Measurements from ENCODE around the gene PDZD8. TPM values are rescaled to one million over a fixed set of nuclear protein-coding genes. Genes with fewer than 3 reads are reported as not detected.

PDZD8 gene
- total and polyA plus RNA-seq, 2 donors (not counting 1 experiment from before 2014, with no cell fraction given) = 15.4 to 34.6 TPM

DNA sequence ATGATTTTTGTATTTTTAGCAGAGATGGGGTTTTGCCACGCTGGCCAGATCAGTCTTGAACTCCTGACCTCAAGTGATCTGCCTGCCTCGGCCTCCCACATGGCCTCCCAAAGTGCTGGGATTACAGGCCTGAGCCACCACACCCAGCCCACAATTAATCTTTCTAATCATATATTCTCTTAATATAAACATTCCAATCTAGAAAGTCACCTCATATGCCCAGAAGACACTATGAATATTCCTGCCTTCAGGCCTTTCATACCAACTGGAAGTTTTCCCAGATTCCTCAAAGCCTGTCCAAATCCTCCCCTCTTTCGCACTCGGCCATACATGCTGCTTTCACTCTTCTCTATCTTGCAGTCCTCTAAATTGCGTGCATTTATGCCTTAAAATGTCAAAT lies 32.6 kb downstream of the PDZD8 start:
- no peak overlapping the region for H3K9ac ChIP-seq (ENCODE audit: insufficient read depth, low read length)
- H3K27me3 ChIP-seq (ENCODE audit: control insufficient read depth, insufficient read depth, low read length) = no peaks in the 10 kb centered on the region
- no peaks in the 10 kb centered on the region for H3K9me3 ChIP-seq (ENCODE audit: control insufficient read depth, insufficient read depth, low read depth, low read length)
- H3K4me2 ChIP-seq (ENCODE audit: extremely low read depth, insufficient read depth, low read length) = peak overlapping the region; percentile 66
- peak overlapping the region in 1 of 4 experiments; percentile 22 for H3K4me3 ChIP-seq (replicated peaks in 1 of 4; ENCODE audit: control extremely low read depth in 1 of 4, insufficient read depth in 1 of 4, low read depth in 3 of 4, low read length in 4 of 4)
- peak overlapping the region; percentile 22 for H3K27ac ChIP-seq (ENCODE audit: insufficient read depth, low read length)
- peaks cover 14% of the 10 kb centered on the region for H3K79me2 ChIP-seq (ENCODE audit: control insufficient read depth, insufficient read depth, low read length)
- peak; percentile 88 to 91 for DNase-seq (ENCODE audit: low read depth in 2 of 2)
- H3K4me1 ChIP-seq (ENCODE audit: control insufficient read depth, extremely low read depth, insufficient read depth, low read length) = peaks cover 7% of the 10 kb centered on the region
- no peaks in the 10 kb centered on the region for H4K20me1 ChIP-seq (ENCODE audit: control insufficient read depth, extremely low read depth, insufficient read depth, low read length)
- TF ChIP-seq, protein P1, sequence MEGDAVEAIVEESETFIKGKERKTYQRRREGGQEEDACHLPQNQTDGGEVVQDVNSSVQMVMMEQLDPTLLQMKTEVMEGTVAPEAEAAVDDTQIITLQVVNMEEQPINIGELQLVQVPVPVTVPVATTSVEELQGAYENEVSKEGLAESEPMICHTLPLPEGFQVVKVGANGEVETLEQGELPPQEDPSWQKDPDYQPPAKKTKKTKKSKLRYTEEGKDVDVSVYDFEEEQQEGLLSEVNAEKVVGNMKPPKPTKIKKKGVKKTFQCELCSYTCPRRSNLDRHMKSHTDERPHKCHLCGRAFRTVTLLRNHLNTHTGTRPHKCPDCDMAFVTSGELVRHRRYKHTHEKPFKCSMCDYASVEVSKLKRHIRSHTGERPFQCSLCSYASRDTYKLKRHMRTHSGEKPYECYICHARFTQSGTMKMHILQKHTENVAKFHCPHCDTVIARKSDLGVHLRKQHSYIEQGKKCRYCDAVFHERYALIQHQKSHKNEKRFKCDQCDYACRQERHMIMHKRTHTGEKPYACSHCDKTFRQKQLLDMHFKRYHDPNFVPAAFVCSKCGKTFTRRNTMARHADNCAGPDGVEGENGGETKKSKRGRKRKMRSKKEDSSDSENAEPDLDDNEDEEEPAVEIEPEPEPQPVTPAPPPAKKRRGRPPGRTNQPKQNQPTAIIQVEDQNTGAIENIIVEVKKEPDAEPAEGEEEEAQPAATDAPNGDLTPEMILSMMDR (conservative IDR thresholded peaks at IDR 0.05 in 1 of 2, IDR thresholded peaks at IDR 0.05 in 1 of 2; ENCODE audit: low read depth in 1 of 2, low read length in 2 of 2) = no peak
- no peak for TF ChIP-seq EZH2 (IDR thresholded peaks at IDR 0.05; ENCODE audit: low read length, missing control alignments)
- H2AFZ ChIP-seq (ENCODE audit: low read length) = no peak overlapping the region
- H3K36me3 ChIP-seq (ENCODE audit: control insufficient read depth, insufficient read depth, low read length) = no peaks in the 10 kb centered on the region

DNA sequence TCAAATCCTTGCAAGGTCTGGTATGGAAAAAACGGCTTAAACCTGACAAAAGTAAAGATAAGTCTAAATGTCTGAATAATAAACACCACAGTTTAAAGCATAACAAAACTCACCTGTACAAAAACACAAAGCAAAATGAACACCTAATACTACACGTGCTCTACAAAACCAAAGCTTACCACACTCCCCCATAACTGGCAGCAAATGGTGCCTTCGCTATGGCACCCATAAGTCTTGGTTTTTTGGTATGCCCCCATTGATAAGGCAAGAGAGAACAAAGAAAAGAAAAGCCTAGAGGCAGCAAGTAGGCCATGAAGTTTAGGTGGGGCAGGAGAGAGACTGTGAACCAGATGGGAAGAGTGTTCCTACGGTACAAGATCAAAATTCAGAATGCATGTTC lies 34.2 kb downstream of the PDZD8 start:
- Histone ChIP-seq H3K27ac (ENCODE audit: insufficient read depth, low read length) (no peak overlapping the region), H2AFZ (ENCODE audit: low read length) (no peak overlapping the region), H4K20me1 (ENCODE audit: control insufficient read depth, extremely low read depth, insufficient read depth, low read length) (no peaks in the 10 kb centered on the region), H3K36me3 (ENCODE audit: control insufficient read depth, insufficient read depth, low read length) (no peaks in the 10 kb centered on the region), H3K4me1 (ENCODE audit: control insufficient read depth, extremely low read depth, insufficient read depth, low read length) (peaks cover 7% of the 10 kb centered on the region), H3K4me3 (replicated peaks in 1 of 4; ENCODE audit: control extremely low read depth in 1 of 4, insufficient read depth in 1 of 4, low read depth in 3 of 4, low read length in 4 of 4) (no peak overlapping the region), H3K79me2 (ENCODE audit: control insufficient read depth, insufficient read depth, low read length) (peaks cover 14% of the 10 kb centered on the region), H3K9me3 (ENCODE audit: control insufficient read depth, insufficient read depth, low read depth, low read length) (no peaks in the 10 kb centered on the region), H3K27me3 (ENCODE audit: control insufficient read depth, insufficient read depth, low read length) (no peaks in the 10 kb centered on the region), H3K9ac (ENCODE audit: insufficient read depth, low read length) (no peak overlapping the region), H3K4me2 (ENCODE audit: extremely low read depth, insufficient read depth, low read length) (no peak overlapping the region)
- TF ChIP-seq, protein P1 (conservative IDR thresholded peaks at IDR 0.05 in 1 of 2, IDR thresholded peaks at IDR 0.05 in 1 of 2; ENCODE audit: low read depth in 1 of 2, low read length in 2 of 2) = no peak
- TF ChIP-seq EZH2 (IDR thresholded peaks at IDR 0.05; ENCODE audit: low read length, missing control alignments) = no peak
- DNase-seq (ENCODE audit: low read depth in 2 of 2) = no peak

DNA sequence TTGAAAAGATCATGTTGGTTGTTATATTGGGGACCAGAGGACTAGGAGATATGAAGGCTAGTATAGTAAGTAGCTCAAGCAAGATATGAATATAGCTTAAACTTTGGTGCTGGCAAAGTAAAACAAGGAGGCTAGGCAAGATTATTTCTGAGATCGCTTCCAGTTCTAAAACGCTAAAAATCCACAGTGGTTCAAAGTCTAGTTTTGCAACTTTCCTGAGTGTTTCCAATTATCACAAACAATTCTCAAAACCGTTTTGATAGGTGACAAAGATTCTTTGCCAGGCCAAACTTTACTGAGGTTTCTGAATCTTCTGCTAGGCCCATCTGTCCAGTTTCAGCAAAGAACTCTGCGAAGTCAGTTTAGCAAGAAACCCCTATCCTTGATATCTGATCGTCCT lies 35.3 kb downstream of the PDZD8 start:
- no peaks in the 10 kb centered on the region for H3K9me3 ChIP-seq (ENCODE audit: control insufficient read depth, insufficient read depth, low read depth, low read length)
- H2AFZ ChIP-seq (ENCODE audit: low read length) = no peak overlapping the region
- no peak overlapping the region for H3K27ac ChIP-seq (ENCODE audit: insufficient read depth, low read length)
- H3K79me2 ChIP-seq (ENCODE audit: control insufficient read depth, insufficient read depth, low read length) = peaks cover 14% of the 10 kb centered on the region
- no peak overlapping the region for H3K4me2 ChIP-seq (ENCODE audit: extremely low read depth, insufficient read depth, low read length)
- TF ChIP-seq, protein P1 (conservative IDR thresholded peaks at IDR 0.05 in 1 of 2, IDR thresholded peaks at IDR 0.05 in 1 of 2; ENCODE audit: low read depth in 1 of 2, low read length in 2 of 2) = no peak
- TF ChIP-seq EZH2 (IDR thresholded peaks at IDR 0.05; ENCODE audit: low read length, missing control alignments) = no peak
- no peaks in the 10 kb centered on the region for H4K20me1 ChIP-seq (ENCODE audit: control insufficient read depth, extremely low read depth, insufficient read depth, low read length)
- H3K4me3 ChIP-seq (replicated peaks in 1 of 4; ENCODE audit: control extremely low read depth in 1 of 4, insufficient read depth in 1 of 4, low read depth in 3 of 4, low read length in 4 of 4) = no peak overlapping the region
- peaks cover 7% of the 10 kb centered on the region for H3K4me1 ChIP-seq (ENCODE audit: control insufficient read depth, extremely low read depth, insufficient read depth, low read length)
- no peaks in the 10 kb centered on the region for H3K27me3 ChIP-seq (ENCODE audit: control insufficient read depth, insufficient read depth, low read length)
- no peaks in the 10 kb centered on the region for H3K36me3 ChIP-seq (ENCODE audit: control insufficient read depth, insufficient read depth, low read length)
- DNase-seq (ENCODE audit: low read depth in 2 of 2) = no peak
- H3K9ac ChIP-seq (ENCODE audit: insufficient read depth, low read length) = no peak overlapping the region

All from fibroblast of lung (primary cell).